GM20000 (cell line): Measurements from ENCODE around the gene R3HDM2.
A peak's percentile ranks its signal among the peaks of the same experiment; 100 is the strongest.

Experiments used
- DNase-seq: peaks from one replicate; pipeline ENCODE4 v3.0.0; 2012; ENCODE audit warnings: low spot score
- TF ChIP-seq, protein P1 (sequence below): IDR thresholded peaks from 2 replicates; pipeline ENCODE4 v1.5.1; 2012; ENCODE audit warnings: mild to moderate bottlenecking, control low read depth; ENCODE audit errors: extremely low read depth, missing control alignments

R3HDM2 gene

DNA sequence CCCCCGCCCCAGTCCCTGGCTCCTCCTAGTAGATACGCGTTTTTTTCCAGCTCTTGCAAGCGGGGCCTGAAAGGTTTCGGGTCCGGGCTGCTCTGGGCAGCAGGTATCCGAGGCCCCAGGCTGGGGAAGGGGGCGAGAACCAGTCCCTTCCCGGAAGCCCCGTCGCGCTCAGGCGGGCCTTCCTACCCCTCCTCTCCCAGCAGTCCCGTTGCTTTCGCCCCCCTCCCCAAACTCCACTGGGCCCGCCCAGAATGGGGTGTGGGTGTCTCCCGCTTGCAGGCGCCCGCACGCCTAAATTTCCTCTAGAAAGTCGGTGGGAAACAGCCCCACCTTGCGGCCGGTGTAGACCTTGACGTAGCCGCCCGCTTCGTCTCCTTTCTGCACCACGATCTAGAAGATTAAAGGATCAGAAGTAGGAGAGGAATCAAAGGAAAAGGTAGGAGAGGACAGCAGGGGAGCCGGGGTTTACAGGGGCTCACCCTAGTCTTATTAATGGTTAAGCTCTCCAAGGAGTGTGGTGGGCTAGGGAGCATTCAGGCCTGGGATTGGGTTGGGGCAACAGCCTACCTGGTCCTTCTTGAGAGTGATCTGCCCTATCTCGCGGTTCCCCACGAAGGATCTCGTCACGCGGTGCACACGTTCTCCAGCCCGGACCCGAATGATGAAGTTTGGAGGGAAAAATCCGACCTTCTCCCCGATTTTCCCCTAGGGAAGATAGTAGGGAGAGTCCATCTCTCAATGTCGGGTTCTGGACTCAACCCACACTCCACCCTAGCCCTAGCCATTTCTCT is 187.1 kb downstream of the R3HDM2 start:
- TF ChIP-seq, protein P1, sequence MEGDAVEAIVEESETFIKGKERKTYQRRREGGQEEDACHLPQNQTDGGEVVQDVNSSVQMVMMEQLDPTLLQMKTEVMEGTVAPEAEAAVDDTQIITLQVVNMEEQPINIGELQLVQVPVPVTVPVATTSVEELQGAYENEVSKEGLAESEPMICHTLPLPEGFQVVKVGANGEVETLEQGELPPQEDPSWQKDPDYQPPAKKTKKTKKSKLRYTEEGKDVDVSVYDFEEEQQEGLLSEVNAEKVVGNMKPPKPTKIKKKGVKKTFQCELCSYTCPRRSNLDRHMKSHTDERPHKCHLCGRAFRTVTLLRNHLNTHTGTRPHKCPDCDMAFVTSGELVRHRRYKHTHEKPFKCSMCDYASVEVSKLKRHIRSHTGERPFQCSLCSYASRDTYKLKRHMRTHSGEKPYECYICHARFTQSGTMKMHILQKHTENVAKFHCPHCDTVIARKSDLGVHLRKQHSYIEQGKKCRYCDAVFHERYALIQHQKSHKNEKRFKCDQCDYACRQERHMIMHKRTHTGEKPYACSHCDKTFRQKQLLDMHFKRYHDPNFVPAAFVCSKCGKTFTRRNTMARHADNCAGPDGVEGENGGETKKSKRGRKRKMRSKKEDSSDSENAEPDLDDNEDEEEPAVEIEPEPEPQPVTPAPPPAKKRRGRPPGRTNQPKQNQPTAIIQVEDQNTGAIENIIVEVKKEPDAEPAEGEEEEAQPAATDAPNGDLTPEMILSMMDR: peak; percentile 76
- peak; percentile 75 for DNase-seq

DNA sequence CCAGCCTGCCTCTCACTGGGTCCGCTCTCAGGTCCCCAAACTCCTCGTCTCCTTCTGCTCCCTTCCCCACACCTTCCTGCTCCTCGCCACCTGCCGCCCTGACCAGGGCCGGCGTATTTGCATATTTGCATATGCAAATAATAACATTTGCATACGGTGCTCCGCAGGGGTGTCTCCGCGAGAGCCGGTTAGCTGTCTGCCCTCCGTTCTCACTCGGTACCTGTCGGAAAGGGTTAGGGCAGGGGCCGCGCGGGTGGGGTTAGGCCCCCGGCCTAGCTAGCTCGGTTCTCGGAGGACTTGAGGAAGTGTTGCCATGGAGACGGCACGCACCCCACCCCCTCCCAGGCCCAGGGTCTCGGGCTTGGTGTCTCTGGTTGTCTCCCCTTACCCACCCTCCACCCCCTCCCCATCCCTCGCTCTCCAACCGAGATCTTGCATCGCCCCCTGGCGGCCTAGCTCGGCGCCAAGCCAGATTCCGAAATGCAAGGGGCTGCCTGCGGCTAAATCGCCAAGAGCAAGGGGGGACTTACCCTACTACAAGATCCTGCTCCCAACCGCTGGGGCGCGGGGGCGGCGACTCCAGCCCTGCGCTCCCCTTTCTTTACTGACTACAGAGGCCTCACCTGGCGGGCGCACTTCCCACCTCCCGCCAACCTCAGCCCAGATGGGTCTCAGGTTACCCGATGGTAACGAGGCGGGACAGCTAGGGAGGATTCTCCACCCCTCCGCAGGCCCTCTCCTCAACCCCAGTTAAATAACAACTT is 188.0 kb downstream of the R3HDM2 start:
- TF ChIP-seq, protein P1: peak; percentile 59
- peak; percentile 62 for DNase-seq

DNA sequence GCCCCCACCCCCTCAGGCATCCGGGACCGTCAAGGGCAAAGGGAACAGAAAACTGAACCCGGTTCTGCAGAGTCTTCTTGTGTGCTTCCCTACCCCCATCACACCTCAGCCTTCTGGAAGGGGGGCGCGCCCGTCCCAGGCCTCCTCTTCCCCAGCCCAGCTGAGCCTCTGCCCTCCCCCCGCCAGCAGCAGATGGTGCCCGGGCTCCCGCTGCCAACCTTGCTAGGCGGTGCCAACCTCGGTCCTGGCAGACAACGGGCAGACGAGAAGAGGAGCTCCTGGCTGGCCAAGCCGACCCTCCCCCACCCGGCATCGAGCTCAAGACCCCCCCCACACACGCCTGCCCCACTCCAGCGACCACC is 188.5 kb downstream of the R3HDM2 start:
- TF ChIP-seq, protein P1: no peak
- no peak for DNase-seq

DNA sequence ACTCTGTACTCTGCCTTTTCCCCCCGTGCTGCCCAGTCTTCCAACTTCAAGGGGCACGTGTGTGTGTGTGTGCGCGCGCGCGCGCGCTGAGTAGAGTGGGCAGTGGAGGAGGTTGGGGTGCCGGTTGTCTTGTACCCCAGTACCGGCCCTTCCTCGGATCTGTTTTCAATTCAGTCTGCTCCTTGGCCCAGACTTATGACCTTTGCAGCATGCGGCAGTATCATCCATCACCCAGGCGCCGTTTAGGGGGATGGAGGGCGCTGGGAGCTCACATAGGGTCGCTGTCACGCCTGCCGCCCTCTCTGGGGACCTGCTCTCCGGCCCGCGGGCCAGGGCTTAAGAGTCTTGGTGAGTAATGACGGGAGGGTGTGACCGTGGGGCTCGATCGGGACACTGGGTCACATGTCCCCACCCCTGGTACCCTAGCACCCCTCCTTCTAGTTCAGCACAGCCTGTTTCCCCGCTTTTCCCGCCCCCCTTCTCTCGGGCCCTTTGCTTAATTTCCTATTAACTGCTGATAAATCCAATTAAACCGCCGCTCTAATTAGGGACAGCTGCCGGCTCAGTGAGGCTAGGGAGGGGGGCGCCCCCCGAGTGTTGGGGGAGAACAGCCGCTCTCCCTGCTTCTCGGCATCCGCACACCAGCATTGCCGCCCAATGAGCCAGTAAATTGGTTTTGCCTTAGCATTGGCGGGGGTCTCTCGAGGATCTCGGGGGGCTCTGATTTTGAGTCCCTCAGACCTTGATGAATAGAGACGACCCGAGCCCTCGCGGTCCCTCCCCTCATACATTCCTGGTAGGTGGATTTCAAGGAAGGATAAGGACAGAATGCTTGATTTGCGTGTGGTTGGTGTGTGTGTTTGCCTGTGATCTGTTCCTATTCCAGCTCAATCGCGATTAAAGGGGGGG is 189.2 kb downstream of the R3HDM2 start:
- TF ChIP-seq, protein P1: no peak
- peak; percentile 16 for DNase-seq

DNA sequence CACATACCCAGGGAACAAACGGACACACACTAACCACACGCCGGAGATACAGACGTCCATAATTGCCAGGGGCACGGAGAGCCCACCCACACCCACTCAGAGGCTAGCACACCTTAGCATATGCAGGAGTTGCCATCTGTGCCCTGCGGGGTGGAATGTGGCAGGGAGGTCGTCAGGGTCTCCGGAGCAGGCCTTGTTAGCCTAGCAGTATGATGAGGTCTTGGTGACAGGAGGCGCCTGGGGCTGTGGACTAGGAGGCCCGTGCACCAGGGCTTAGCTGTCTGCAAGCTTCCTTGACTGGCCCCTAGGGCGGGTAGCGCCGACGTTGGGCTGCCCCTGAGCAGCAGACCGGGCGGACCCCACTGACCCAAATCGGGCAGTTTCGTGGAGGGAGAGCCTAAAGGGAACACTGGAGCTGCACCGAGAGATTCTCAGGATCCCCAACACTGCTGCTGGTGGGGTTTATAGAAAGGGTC is 189.9 kb downstream of the R3HDM2 start:
- TF ChIP-seq, protein P1: no peak
- DNase-seq: peak; percentile 44

DNA sequence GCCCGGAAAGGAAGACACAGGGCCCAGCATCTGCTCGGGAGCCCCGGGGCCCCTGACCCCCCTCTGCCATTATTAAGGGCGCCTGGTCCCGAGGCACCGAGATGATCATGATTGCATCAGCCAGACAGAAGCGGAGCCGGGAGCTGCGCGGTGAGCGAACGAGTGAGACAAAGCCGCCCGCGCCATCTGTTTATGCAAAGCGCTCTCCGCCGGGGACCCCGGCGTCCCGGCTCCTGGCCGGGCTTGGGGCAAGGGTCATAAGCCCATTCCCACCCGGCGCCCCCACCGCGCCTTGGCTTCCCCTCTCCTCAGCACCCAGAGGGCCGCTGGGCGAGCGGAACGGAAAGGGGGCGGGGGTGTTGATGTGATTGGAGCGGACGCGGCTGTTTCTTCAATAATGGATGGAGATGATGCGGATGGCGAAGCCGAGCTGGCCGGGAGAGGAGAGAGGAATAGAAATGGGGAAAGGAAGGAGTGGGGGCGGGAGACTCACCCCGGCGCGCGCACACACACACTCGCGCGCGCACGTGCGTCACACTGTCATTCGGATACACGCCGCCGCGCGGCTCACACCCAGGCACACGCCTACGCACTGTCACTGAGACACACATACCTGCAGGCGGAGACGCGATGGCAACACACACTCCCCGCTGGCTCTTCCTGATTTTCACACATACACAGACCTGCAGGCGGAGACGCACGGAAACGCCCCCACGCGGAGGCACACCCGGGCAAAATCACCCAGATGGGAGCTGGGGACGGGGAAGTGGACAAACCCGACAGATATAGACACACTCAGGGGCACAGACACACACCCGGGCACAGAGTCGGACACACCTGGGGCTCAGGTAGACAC is 190.5 kb downstream of the R3HDM2 start:
- DNase-seq: peak; percentile 57
- TF ChIP-seq, protein P1: no peak
